ENCODE data around the gene EIF4A2.
"Not testable (repeated sequence)": the region's sequence is repeated elsewhere in the genome, so short reads cannot be mapped to it uniquely, and the experiment has no call there.

The EIF4A2 gene

DNA sequence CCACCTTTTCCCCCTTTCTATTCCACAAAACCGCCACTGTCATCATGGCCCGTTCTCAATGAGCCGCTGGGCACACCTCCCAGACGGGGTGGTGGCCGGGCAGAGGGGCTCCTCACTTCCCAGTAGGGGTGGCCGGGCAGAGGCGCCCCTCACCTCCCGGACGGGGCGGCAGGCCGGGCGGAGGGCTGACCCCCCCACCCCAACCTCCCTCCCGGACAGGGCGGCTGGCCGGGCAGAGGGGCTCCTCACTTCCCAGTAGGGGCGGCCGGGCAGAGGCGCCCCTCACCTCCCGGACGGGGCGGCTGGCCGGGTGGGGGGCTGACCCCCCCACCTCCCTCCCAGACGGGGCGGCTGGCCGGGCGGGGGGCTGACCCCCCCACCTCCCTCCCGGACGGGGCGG is 27.9 kb downstream of the EIF4A2 start:
- H3K4me3 ChIP-seq, H3K27ac ChIP-seq: not testable (repeated sequence)

- no peak overlapping the region for H3K4me3 ChIP-seq
- H3K27ac ChIP-seq = no peak overlapping the region
Measured at GRCh38 chr3:186814100-186814499, 30.7 kb downstream of the EIF4A2 start.

- Histone ChIP-seq H3K27ac (no peak overlapping the region), H3K4me3 (no peak overlapping the region)
Measured at GRCh38 chr3:186815435-186815834, 32.1 kb downstream of the EIF4A2 start.

DNA sequence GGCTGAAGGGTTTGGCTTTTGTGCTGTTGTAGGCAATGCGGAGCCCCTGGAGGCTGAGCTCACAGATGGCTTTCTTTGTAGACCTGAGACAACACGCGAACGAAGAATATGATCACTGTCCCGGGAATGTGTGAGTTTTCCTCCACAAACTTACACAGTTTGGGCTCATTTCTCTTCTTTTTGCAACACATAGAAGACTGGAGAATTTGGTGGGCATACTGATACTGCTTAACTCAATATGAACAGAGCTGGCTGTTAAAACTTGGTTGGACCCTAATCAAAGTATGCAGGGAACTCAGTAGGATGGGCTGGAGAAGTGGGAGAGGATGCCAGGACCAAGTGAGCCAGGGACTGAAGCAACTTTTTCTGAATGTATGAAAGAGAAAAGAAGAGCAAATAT is 35.1 kb downstream of the EIF4A2 start:
- H3K4me3 ChIP-seq = no peak overlapping the region

DNA sequence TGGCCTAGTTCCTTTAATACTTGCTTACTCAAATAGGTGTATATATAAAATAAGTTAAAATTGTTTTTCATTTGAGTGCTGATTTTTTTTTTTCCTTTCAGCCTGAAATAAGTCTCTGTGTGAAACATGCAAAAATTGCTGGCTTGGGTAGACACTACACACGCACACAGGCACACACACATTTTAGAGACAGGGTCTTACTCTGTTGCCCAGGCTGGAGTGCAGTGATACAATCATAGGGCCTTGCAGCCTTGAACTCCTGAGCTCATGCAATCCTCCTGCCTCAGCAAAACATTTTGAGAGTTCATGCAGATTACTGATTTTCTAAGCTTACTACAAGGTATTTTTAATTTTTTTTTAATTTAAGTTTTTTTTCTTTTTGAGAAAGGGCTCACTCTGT is 35.6 kb downstream of the EIF4A2 start:
- Histone ChIP-seq H3K4me3 (no peak overlapping the region), H3K27ac (no peak overlapping the region)

More for the DNA sequence above, 35.1 kb downstream of the EIF4A2 start:
- H3K27ac ChIP-seq = peak overlapping the region in 1 of 21 experiments; percentile 10

- H3K27ac ChIP-seq = no peak overlapping the region
Measured at GRCh38 chr3:186821429-186822387, 38.3 kb downstream of the EIF4A2 start.

DNA sequence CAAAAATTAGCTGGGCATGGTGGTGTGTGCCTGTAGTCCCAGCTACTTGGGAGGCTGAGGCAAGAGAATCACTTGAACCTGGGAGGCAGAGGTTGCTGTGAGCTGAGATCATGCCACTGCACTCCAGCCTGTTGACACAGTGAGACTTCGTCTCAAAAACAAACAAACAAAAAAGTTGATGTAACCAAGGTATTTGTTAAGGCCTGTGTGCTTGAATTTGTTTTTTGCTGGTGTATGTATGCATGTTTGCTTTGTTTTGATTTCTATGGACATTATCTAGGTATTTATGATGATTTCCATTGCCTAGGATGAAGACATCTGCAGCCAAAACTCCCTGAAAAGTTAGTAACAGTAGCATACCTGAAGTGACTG is 39.0 kb downstream of the EIF4A2 start:
- H3K27ac ChIP-seq, H3K4me3 ChIP-seq: not testable (repeated sequence)

More at GRCh38 chr3:186821429-186822387, 38.3 kb downstream of the EIF4A2 start:
- H3K4me3 ChIP-seq = no peak overlapping the region

DNA sequence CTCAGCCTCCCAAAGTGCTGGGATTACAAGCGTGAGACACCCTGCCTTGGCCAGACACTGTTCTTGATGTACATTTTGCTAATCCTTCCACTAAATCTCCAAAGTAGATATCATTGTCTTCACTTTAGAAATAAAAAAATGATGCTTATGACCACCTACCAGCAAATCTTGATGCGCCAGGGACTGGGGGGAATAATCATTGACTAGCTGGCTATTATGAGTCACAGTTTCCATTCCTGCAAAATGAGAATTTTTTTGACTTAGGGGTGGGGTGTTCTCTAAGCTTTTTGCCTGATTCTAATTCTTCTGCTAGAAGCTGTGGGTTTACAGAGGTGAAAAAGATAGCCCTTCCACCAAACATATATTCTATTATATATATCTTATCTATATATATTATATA is 40.0 kb downstream of the EIF4A2 start:
- H3K4me3 ChIP-seq = no peak overlapping the region
- H3K27ac ChIP-seq = no peak overlapping the region

DNA sequence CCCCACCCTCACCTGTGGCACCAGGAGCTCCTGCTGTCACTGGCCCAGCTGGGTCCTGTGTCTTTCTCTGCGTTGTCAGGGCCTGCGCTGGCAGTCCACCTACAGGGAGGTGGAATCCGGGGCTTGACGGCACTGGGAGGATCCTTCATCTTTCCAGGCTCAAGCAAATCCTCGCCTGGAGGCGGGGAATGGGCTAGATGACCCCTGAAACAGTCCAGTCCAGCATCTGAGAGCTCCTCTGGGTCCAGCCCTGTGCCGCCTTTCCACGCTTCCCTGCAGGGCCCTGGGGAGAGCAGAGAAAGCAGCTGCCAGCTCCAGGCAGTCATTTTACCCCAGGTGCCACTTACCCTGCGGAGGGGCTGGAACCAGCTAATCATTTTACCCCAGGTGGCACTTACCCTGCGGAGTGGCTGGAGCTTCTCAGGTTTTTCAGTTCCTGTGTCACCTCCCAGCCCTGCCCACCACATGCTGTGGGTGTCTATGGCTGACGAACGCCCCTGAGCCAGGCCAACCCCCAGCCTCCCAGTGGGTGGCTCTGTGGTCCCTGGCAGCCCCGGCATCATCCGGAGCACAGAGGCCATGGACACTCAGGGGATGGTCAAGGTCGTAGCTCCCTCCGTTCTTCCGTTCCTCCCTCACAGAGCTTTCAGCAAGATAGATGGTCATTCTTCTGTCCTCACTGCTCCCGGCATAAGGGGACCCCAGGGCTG is 41.2 kb downstream of the EIF4A2 start:
- Histone ChIP-seq H3K27ac (no peak overlapping the region), H3K4me3 (no peak overlapping the region)

GRCh38 chr3:186825294-186825821 is 42.0 kb downstream of the EIF4A2 start:
- no peak overlapping the region for H3K4me3 ChIP-seq
- H3K27ac ChIP-seq = no peak overlapping the region

DNA sequence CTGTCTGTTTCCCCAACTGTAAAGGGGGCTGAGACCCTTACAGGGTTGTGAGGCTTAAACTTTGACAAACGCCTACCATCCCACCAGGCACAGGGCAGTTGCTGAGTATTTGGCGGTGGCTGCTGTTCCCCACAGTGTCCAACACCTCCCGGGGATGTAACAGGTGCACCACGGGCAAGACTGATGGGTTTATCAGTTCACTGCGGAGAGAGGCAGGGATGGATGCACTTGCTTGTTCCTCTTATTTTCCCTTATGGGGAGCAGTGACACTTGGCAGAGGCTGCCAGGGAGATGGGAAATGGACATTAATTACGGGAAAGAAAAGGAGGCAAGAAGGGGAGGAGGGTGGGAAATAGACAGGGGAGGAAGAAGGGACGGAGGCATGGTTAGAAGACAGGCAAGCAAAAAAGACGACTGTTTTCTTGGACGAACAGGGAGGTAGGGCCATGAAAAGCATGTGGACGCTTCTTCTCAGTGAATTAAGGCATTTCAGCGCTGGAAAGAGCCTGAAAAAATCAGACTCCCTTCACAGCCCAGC is 42.6 kb downstream of the EIF4A2 start:
- Histone ChIP-seq H3K27ac (no peak overlapping the region), H3K4me3 (no peak overlapping the region)

GRCh38 chr3:186826410-186826975 is 43.1 kb downstream of the EIF4A2 start:
- Histone ChIP-seq H3K27ac (peak overlapping the region in 2 of 21 experiments; percentile 72 to 81), H3K4me3 (peak overlapping the region; percentile 52 to 79 (median 59))

DNA sequence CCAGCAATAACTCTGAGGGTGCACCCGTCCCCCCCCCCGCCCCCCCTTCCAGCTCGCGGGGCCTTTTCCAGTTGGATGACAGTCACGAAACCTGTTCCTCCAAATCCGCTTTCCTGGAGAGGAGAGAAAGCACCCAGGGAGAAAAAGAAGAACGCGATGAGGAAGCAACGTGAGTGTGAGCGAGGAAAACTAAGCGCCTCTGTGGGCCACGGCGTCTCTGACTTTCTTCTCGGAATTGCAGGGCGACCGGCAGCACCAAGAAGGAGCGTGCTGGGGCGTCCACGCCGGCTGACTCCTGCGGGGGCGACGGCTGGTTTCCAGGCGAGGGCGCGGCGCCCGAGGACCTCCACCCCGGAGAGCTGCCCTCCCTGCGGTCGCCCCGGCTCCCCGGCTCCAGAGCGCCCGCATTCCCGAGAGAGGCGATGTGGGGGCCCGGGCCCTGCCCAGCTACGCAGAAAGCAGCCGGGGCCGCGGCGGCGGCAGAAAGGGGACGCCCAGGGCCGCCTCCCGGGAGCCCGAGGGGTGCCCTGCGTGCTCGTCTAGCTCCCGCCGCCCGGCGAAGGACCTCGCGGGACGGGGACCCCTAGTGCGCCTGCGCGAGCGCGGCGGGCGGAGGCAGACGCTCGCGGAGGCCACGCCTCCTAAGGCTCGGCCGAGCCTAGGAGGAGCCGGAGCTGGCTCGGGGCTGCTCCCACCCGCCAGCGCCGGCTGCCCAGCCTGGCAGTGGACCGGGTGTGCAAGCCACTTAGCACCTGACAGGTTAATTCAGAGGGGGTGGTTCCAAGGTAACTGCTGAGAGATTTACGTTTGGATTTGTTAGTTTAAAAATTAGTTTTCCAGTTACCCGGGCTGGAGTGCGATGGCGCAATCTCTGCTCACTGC is 43.8 kb downstream of the EIF4A2 start:
- peak overlapping the region in 16 of 21 experiments; percentile 9 to 82 (median 66) for H3K27ac ChIP-seq
- peak overlapping the region; percentile 52 to 79 (median 59) for H3K4me3 ChIP-seq

GRCh38 chr3:186828340-186828739 is 45.0 kb downstream of the EIF4A2 start:
- H3K4me3 ChIP-seq = no peak overlapping the region
- no peak overlapping the region for H3K27ac ChIP-seq

DNA sequence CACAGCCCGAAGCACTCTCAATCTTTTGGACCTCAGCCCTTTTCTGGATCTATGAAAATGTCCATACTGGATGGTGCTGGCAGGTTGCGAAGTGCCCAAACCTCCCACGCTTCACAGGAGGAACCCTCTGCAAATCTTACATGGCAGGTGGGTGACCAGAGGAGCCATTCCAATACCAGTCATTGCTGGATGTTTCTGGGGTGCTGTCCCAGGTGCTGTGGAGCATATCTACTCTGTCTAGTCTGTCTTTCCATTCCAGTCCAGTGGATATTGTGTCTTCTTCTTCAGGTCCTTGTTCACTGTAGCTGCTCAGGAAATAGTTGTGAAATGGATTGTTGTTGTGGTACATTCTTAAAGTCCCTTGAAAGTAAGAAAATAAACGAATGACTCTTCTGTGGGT is 48.4 kb downstream of the EIF4A2 start:
- H3K4me3 ChIP-seq = no peak overlapping the region
- H3K27ac ChIP-seq = no peak overlapping the region

GRCh38 chr3:186832276-186832675 is 48.9 kb downstream of the EIF4A2 start:
- no peak overlapping the region for H3K4me3 ChIP-seq
- no peak overlapping the region for H3K27ac ChIP-seq

Data from skin epidermis (tissue), 12 donors.